Measurements from ENCODE around the gene AGTPBP1. TPM values are rescaled to one million over a fixed set of nuclear protein-coding genes. Genes with fewer than 3 reads are reported as not detected.

AGTPBP1 gene
- total and polyA plus RNA-seq, 9 donors: 3.7 to 17.3 (median 11.8) TPM

DNA sequence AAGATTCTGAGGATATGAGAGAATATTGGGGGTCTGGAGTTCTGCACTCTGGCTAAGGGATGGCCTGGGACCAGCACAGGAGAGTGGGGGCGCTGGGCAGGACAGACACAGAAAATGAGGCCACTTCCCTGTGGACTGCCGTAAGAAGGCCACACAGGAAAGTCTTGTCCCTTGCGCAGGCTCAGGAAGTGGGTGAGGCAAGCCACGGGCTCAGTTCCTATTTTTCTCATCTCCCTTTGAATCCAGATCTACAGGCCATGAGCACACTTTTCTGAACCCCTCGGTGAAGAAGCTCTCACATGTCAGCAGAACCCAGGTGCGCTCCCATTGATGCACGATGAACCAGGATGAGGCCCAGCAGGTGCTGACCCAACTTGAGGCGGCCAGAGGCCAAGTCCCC is 207.4 kb downstream of the AGTPBP1 start:
- H3K4me1 ChIP-seq (ENCODE audit: insufficient read depth): peaks cover 4% of the 10 kb centered on the region
- no peak overlapping the region for H3K4me3 ChIP-seq
- no peak for TF ChIP-seq POLR2A (IDR thresholded peaks at IDR 0.05)
- TF ChIP-seq EP300 (IDR thresholded peaks at IDR 0.05): no peak
- TF ChIP-seq, protein P1, sequence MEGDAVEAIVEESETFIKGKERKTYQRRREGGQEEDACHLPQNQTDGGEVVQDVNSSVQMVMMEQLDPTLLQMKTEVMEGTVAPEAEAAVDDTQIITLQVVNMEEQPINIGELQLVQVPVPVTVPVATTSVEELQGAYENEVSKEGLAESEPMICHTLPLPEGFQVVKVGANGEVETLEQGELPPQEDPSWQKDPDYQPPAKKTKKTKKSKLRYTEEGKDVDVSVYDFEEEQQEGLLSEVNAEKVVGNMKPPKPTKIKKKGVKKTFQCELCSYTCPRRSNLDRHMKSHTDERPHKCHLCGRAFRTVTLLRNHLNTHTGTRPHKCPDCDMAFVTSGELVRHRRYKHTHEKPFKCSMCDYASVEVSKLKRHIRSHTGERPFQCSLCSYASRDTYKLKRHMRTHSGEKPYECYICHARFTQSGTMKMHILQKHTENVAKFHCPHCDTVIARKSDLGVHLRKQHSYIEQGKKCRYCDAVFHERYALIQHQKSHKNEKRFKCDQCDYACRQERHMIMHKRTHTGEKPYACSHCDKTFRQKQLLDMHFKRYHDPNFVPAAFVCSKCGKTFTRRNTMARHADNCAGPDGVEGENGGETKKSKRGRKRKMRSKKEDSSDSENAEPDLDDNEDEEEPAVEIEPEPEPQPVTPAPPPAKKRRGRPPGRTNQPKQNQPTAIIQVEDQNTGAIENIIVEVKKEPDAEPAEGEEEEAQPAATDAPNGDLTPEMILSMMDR (IDR thresholded peaks at IDR 0.05): no peak
- no peaks in the 10 kb centered on the region for H3K36me3 ChIP-seq
- no peaks in the 10 kb centered on the region for H3K27me3 ChIP-seq
- H3K9me3 ChIP-seq: no peaks in the 10 kb centered on the region
- DNase-seq: no peak
- intact Hi-C loops (cut with DNase I): no loop called here
- 95 to 97% (median 96%) methylated on average over 8 of the region's 8 CpGs for WGBS, 3 donors
- no peak overlapping the region for H3K27ac ChIP-seq

DNA sequence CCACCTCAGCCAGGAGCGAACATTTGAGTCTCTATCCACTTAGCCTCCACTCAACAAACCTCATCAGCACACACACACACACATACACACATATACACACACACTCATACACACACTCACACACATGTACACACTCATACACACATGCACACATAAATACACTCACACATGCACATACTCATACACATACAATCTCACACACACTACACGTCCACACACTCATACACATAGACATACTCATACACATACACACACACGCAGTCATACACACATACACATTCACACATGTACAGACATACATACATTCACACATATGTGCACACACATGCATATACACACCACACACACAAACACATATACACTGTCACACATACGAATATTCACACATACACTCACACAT is 208.2 kb downstream of the AGTPBP1 start:
- no peak for DNase-seq
- WGBS, 3 donors: 96 to 99% (median 96%) methylated on average over 4 of the region's 4 CpGs
- Histone ChIP-seq H3K4me1 (ENCODE audit: insufficient read depth) (peaks cover 4% of the 10 kb centered on the region), H3K36me3 (no peaks in the 10 kb centered on the region), H3K9me3 (no peaks in the 10 kb centered on the region), H3K27ac (no peak overlapping the region), H3K4me3 (no peak overlapping the region), H3K27me3 (no peaks in the 10 kb centered on the region)
- intact Hi-C loops (cut with DNase I): no loop called here
- TF ChIP-seq EP300 (IDR thresholded peaks at IDR 0.05) (no peak), POLR2A (IDR thresholded peaks at IDR 0.05) (no peak)
- TF ChIP-seq, protein P1 (IDR thresholded peaks at IDR 0.05): no peak

DNA sequence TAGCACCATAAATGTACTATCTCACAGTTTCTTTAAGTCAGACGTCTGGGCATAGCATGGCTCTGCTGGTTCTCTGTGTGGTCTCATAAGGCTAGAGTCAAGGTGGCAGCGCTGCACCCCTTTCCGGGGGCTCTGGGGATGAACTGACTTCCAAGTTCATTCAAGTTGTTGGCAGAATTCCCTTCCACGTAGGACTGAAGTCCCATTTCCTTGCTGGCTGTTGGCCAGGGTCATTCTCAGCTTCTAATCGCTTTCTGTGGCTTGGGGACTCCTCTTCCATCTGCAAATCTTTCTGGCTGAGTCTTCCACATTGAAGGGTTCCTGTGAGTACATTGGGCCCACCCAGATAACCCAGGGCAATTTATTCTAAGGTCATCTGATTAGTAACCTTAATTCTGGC is 211.0 kb downstream of the AGTPBP1 start:
- Histone ChIP-seq H3K27me3 (no peaks in the 10 kb centered on the region), H3K27ac (no peak overlapping the region), H3K36me3 (no peaks in the 10 kb centered on the region), H3K4me3 (no peak overlapping the region), H3K9me3 (no peaks in the 10 kb centered on the region), H3K4me1 (ENCODE audit: insufficient read depth) (peaks cover 1% of the 10 kb centered on the region)
- TF ChIP-seq EP300 (IDR thresholded peaks at IDR 0.05) (no peak), POLR2A (IDR thresholded peaks at IDR 0.05) (no peak)
- TF ChIP-seq, protein P1 (IDR thresholded peaks at IDR 0.05): no peak
- intact Hi-C loops (cut with DNase I): no loop called here
- no peak for DNase-seq
- whole genome bisulfite sequencing, 3 donors: 57 to 61% (median 58%) methylated on average over 5 of the region's 5 CpGs

DNA sequence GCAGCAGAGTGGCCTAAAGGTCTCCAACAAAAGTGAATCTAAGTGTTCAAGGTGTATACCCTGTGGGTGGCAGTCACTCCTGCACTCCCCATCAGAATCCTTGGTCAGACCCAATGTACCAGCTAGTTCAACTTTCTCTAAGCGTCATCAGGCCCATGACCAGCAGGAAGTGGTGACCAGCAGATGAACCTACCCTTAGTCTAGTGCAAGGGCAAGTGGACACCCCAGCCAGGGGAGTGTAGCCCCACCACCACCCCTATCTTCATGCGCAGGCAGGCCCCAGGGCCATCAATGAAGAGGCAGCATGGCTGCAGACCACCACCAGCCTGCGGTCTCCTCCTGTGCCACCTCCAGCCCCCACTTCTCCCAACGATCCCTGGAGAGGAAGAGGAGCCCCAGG is 213.1 kb downstream of the AGTPBP1 start:
- 80 to 96% (median 92%) methylated on average over 3 to 4 of the region's 4 CpGs for WGBS, 3 donors
- no peak overlapping the region for H3K27ac ChIP-seq
- TF ChIP-seq EP300 (IDR thresholded peaks at IDR 0.05): no peak
- TF ChIP-seq, protein P1 (IDR thresholded peaks at IDR 0.05): no peak
- TF ChIP-seq POLR2A (IDR thresholded peaks at IDR 0.05): no peak
- DNase-seq: no peak
- H3K9me3 ChIP-seq: no peaks in the 10 kb centered on the region
- H3K27me3 ChIP-seq: no peaks in the 10 kb centered on the region
- intact Hi-C loops (cut with DNase I): no loop called here
- no peaks in the 10 kb centered on the region for H3K36me3 ChIP-seq
- no peak overlapping the region for H3K4me3 ChIP-seq
- H3K4me1 ChIP-seq (ENCODE audit: insufficient read depth): no peaks in the 10 kb centered on the region

DNA sequence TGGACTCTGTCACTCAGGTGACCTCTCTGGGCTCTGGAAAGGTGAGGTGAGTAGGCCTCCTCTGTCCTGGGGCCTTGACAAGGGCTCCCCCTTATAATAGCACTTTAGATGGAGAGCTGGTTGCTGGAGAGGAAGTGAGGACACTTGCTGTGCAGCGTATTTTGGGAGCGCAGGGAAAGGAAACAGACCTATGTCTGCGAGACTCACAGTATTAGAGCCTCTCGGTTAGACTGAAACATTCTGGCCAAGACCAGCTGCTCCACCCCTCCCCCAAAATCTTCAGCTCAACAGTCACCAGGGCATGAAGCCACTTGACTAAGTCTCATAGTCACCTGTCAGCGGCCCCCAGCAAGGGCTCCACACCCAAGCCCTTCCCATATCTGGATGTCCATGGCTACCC is 213.6 kb downstream of the AGTPBP1 start:
- Histone ChIP-seq H3K27ac (no peak overlapping the region), H3K4me3 (no peak overlapping the region), H3K36me3 (no peaks in the 10 kb centered on the region), H3K27me3 (no peaks in the 10 kb centered on the region), H3K9me3 (no peaks in the 10 kb centered on the region), H3K4me1 (ENCODE audit: insufficient read depth) (no peaks in the 10 kb centered on the region)
- no peak for DNase-seq
- intact Hi-C loops (cut with DNase I): no loop called here
- TF ChIP-seq POLR2A (IDR thresholded peaks at IDR 0.05): no peak
- TF ChIP-seq, protein P1 (IDR thresholded peaks at IDR 0.05): no peak
- no peak for TF ChIP-seq EP300 (IDR thresholded peaks at IDR 0.05)
- WGBS, 3 donors: 87 to 92% (median 92%) methylated on average over 5 of the region's 5 CpGs
